ENCODE data around the gene SCYL3.
A peak's percentile ranks its signal among the peaks of the same experiment; 100 is the strongest.

Gene SCYL3

DNA sequence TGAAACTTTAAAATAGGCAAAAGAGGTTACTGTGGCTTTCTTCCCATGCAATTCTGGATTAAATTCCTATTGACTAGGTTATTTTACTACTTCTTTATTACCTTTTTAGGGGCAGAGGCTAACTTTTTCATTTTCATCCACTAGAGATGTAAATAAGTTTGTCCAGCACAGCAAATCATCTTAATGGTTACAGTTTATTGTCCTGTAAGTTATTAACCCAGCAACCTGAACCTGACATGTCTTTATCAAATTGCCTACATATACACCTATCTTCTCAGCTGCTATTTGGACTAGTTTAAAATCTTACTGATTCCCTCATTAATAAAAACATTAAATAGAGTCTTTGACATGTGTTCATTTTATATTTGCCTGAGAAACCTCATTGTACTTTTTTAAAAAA, 6.9 kb upstream of the SCYL3 start:
- DNase-seq (ENCODE audit: low read depth in 2 of 2), result no peak

DNA sequence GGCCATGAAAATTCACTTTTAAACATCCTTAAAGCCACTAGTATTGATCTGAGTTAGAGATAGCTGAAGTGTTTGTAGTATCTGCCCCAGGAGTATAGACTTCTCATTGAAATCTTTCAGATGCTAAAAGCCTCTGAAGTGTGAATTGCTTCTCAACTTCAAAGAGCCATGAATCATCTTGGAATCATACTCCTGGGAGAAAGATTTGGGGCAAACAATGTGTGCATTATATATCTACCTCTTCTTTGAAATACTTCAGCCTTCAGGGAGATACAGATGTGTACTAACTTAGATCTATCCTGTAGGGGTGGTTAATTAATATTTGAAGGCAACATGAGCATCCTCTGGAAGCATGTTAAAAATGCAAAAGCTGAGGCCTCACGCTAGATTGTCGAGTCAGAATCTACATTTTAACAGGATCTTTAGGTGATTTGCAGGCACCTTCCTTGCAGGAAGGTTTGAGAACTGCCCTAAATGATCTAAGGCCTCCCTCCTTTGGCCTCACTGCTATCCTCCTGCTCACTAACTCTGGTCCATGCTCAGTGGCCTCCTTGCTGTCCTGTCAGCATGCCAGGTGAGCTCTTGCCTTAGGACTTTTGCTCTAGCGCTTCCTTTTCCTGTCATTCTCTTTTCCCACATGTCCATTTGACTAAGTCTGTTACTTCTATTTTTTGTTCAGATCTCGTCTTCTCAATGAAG, 6.0 kb upstream of the SCYL3 start:
- no peak for DNase-seq (ENCODE audit: low read depth in 2 of 2)

DNA sequence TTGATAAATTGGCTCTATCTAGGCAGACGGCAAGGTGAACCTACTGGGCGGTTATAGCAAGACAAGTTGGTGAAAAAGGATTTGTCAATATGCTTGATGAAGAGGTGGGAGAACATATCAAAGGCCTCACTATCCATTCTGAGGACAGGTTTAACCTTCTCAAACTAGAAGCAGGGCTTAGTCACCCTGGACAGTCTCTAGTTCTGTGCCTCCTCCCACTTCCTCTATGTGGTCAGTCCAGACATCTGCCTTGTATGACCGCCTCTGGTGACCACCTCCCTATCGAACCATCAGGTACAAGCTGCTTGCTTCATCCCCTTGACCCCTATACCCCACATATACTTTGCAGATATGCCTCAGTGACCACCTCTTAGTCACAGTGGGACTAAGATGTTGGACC, 2.3 kb upstream of the SCYL3 start:
- no peak for DNase-seq (ENCODE audit: low read depth in 2 of 2)

DNA sequence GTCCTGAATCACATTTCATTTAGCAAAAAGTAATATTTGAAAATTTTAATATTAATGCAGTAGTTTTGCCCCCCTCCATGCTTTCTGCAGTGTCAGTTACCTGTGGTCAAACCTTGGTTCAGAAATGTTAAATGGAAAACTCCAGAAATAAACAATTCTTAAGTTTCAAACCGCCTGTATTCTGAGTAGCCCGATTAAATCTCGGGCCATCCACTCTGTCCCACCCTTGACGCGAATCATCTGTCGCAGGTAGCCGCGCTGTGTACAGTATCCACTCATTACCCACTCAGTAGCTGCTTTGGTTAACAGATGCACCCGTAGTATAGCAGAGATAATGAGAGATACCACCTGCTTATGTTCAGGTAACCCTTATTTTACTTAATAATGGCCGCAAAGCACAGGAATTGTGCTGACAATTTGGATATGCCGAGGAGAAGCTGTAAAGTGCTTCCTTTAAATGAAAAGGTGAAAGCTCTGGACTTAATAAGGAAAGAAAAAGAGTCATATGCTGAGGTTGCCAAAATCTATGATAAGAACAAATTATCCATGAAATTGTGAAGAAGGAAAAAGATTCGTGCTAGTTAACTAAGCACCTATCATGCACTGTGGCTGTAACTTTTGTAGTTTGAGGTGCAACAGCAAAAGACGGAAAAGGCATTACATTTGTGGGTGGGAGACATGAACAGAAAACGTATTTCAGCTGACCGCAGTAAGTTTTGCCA, 889 bp upstream of the SCYL3 start:
- DNase-seq (ENCODE audit: low read depth in 2 of 2), result no peak

DNA sequence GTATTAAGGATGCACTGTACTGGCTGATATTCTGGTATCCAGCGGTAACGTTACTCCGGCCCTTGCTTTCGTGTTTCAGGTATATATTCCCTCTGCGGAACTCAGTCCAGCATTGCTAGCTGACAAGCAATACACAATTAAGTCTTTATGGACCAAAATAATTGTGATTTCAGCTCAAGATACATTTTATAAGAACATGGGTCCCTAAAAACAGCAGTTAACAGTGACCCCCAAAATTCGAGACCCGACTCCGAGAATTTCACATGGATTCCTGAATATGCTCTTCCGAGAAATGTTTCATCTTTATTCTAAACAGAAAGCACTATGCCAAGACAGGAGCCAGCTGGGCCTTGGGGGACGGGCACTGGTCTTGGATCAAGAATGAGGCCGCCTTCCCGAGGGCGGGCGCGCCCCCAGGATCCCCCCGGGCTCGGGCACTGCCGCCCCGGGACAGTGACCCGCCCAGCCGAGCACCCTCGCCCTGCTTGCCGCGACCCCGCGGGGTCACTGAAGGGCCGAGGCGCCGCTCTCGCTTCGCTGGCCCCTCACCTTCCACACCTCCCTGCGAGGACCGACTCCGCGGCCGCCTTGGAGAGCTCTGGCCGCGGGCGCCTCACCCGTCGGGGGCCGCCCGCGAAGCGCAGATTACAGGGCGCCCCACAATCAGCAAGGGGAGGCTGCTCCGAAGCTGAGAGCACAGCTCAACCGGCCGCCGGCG, 610 bp downstream of the SCYL3 start:
- DNase-seq (ENCODE audit: low read depth in 2 of 2), result peak; percentile 12 to 30

GRCh38 chr1:169892176-169892926, 1.3 kb downstream of the SCYL3 start:
- no peak for DNase-seq (ENCODE audit: low read depth in 2 of 2)

DNA sequence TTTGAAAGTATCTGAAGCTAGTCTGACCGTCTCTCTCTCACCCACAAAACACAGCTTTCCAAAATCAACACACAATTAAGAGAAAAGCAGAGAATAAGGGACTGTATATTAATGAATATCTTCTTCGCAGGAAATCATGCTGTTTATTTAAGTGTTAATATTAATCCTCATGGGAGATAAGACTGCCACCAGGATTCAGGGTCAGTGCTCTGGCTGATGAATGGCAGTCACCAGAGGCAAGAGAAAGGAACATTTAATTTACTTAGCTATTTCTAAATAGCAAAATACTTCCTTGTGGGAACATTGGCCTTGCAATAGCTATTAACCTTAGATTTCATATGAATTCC, 2.2 kb downstream of the SCYL3 start:
- DNase-seq (ENCODE audit: low read depth in 2 of 2), result no peak

DNA sequence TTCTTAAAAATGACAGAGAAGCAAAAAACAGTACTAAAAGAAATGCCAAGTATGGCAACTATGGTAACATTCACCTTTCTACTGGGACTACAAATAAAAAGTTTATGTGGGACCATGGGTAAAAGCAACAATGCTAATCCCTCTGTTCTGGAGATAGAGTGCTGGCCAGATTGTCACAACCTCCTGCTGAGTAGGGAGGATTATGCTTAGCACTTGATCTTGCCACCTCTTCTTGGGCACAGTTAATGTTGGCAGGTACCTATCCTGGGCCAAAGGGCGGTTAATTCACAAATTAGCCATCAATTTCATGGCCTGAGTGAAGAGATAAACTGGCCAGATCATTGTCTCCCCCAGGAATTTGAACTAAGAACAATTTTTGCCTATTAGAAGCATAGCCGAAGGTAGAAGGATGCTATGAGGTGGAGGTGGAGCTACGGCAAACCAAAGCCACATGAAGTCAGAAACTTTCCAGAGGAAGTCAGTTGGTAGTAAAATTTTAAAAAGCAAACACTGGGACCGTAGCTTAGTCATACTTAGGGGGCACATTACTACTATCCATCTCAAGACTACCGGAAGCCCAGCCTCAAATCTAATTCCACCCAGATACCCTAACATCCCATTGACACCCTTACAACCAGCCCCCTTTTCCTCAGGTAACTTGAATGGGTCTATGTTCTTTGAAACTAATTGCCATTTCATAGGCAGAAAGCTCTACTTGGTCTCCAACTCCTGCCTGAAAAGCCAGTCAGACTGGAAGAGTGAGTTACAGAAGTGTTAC, 2.7 kb downstream of the SCYL3 start:
- peak; percentile 10 to 34 for DNase-seq (ENCODE audit: low read depth in 2 of 2)

DNA sequence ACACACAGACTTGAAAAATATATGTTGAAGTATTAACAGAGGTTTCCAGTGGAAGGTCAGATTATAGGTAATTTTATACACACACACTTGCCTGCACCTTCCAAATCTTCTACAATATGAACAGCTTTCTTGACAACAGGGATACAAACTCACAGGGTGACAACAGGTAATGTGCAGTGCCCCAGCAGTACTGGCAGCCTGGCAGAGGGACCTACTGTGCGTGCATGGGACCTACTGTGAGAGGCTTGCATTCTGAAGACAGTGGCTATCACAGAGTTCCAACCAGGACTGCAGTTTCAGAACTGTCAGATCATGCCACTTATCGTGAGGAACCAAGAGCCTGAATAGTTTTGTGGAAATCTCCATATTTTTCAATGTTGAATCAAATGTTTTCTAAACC, 3.8 kb downstream of the SCYL3 start:
- no peak for DNase-seq (ENCODE audit: low read depth in 2 of 2)

DNA sequence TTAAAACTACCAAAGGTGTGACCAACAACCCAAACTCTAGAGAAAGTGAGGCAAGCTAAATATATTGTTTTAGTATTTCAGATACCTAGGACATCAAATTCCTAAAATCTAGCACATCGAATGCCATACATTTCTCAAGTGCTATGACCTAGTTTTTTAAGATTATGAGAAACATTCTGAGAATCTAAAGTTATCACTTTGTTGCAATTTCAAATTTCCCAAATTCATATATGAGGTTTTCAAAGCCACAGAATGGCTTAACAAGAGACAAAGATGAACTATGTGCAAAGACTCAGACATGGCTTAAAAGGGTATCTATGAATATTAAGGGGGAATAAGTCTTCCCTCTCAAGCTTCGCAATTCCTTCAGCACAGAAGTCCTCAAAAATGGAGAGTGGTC, 6.8 kb downstream of the SCYL3 start:
- no peak for DNase-seq (ENCODE audit: low read depth in 2 of 2)

DNA sequence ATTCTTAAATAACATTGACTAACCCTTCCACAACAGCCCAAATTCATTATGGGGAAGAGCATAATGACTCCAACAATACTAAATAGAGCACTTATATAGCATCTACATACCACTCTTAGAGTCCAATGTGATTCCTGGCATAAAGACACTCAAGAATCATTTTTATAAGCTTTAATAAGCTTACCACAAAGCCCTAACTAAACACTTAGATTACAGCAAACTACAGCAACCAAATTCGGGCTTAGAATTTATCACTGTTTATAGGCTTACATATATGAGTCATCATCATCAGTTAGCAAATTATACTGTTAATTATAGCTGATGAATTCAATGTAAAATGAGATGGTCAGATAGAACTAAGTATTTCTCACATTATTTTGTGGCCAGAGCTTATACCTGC, 7.3 kb downstream of the SCYL3 start:
- no peak for DNase-seq (ENCODE audit: low read depth in 2 of 2)

DNA sequence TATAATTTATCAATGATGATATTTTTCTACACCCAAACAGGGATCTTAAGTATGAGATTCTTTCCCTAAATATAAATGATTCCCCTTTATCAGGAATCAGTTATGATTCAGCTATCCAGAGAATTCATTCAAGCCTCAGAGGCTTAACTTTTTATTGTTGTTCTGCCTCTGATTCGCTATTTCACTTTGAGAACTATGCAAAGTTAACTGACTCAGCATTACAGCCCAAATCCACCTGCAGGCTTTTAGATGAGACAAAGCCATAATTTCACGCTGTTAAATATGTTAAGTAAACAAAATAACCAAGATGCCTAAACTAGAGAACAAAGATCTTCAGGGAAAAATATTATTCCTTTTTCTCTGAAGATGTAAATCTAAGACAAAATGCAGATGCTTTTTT, 8.5 kb downstream of the SCYL3 start:
- no peak for DNase-seq (ENCODE audit: low read depth in 2 of 2)

GRCh38 chr1:169884634-169885033, 9.1 kb downstream of the SCYL3 start:
- DNase-seq (ENCODE audit: low read depth in 2 of 2), result no peak

DNA sequence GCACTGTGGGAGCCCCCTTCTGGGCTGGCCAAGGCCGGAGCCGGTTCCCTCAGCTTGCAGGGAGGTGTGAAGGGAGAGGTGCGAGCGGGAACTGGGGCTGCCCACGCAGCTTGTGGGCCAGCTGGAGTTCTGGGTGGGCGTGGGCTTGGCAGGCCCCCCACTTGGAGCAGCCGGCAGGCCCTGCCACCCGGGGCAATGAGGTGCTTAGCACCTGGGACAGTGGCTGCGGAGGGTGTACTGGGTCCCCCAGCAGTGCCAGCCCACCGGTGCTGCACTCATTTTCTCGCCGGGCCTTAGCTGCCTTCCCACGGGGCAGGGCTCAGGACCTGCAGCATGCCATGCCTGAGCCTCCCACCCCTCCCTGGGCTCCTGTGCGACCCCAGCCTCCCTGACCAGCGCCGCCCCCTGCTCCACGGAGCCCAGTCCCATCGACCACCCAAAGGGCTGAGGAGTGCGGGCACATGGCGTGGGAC, 11.6 kb downstream of the SCYL3 start:
- DNase-seq (ENCODE audit: low read depth in 2 of 2), result no peak

- no peak for DNase-seq (ENCODE audit: low read depth in 2 of 2)
Measured at GRCh38 chr1:169879034-169879840, 14.5 kb downstream of the SCYL3 start.

- DNase-seq (ENCODE audit: low read depth in 2 of 2), result no peak
Measured at GRCh38 chr1:169878498-169878897, 15.2 kb downstream of the SCYL3 start.

GRCh38 chr1:169877800-169878491, 15.8 kb downstream of the SCYL3 start:
- DNase-seq (ENCODE audit: low read depth in 2 of 2), result no peak

DNA sequence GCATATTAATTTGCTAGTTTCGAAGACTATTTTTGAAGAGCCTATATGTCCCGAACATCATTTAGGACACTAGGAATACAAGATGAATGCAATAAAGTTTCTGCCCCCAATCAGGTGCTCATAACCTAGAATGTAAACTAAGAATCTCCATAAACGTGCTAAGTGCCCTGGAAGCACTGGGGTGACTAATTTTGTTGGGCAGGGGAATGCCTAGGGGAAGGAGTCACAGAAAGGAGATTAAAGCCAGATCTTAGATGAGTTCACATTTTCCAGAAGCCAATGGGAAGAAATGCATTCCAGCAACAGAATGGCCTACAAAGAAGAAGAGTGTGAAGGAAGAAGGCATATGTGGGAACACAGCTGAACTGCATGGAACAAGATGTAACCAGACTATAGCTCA, 19.5 kb downstream of the SCYL3 start:
- DNase-seq (ENCODE audit: low read depth in 2 of 2), result no peak

DNA sequence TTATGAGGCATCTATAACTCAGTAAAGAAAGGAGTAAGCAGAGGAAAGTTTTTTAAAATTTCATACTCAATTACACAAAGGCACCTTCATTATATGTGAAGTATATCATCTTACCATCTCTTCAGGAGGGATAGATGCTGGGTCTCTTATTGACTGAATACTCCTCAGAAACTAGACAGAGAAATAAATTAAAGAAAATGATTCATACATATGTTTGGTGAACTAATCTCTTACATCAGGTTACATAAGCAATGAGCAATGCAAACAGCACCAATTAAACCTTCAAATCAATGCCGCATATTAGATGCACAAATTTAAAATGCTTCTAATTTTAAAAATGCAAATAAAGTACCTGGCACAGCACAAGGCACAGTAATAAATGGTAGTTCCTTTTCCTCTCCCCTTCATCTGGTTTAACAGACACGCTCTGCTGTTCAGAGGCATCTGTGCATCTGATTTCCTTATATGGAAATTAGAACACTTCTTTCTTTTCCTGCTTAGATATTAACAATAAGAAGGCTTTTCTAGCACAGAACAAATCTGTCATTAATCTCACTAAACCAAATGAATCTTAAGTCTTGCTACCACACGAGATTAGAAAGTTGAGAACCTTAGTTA, 20.0 kb downstream of the SCYL3 start:
- DNase-seq (ENCODE audit: low read depth in 2 of 2), result no peak

DNA sequence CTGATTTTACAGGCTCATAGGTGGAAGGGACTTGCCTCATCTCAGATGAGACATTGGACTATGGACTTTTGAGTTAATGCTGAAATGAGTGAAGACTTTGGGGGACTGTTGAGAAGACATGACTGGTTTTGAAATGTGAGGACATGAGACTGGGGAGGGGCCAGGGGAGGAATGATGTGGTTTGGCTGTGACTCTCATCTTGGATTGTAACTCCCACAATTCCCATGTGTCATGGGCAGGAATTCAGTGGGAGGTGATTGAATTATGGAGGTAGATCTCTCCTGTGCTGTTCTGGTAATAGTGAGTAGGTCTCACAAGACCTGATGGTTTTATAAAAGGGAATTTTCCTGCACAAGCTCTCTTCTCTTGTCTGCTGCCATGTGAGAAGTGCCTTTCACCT, 20.8 kb downstream of the SCYL3 start:
- no peak for DNase-seq (ENCODE audit: low read depth in 2 of 2)
